A673 (cell line): ENCODE measurements around the gene MESD. TPM values are rescaled to one million over a fixed set of nuclear protein-coding genes. Genes with fewer than 3 reads are reported as not detected.

Experiments used
- BruUV-seq: library from RNA; stranded (reverse); fragments of 400-500 nt; replicated peaks from 2 replicates; lab custom pipeline; 2021; lab: Mats Ljungman, UMichigan
- CTCF ChIA-PET: fragments of 300-600 bp; sonication (Branson Sonifier 250); formaldehyde crosslinking; loops from one replicate; lab custom pipeline; 2022; ENCODE audit warnings: antibody characterized with exemption; lab: Charles Lee
- POLR2A ChIA-PET: fragments of 300-600 bp; sonication (Branson Sonifier 250); formaldehyde crosslinking; loops from one replicate; lab custom pipeline; 2022; ENCODE audit warnings: antibody characterized with exemption; ENCODE audit not compliant: low non-redundant PET; lab: Charles Lee
- DNase-seq: peaks from one replicate; pipeline ENCODE4 v3.0.0-alpha.2; 2015; ENCODE audit warnings: low spot score
- H3K27ac ChIP-seq: fragments of 200-600 bp; sonication (generic); 2 replicates; pipeline ENCODE4 v1.5.1; 2016; ENCODE audit warnings: mixed run types, low read depth, mild to moderate bottlenecking, mixed read lengths, antibody characterized with exemption, low read length; ENCODE audit not compliant: poor library complexity, severe bottlenecking
- H3K27me3 ChIP-seq: fragments of 200-600 bp; sonication (generic); replicated peaks from 2 replicates; pipeline ENCODE4 v1.6.1; 2017; ENCODE audit warnings: mixed run types, low read depth, mild to moderate bottlenecking, mixed read lengths, antibody characterized with exemption, low read length; ENCODE audit not compliant: insufficient read depth, poor library complexity
- H3K36me3 ChIP-seq: fragments of 200-600 bp; sonication (generic); 2 replicates; pipeline ENCODE4 v1.6.1; 2016; ENCODE audit warnings: mixed run types, mild to moderate bottlenecking, mixed read lengths, antibody characterized with exemption, low read length; ENCODE audit not compliant: insufficient read depth, poor library complexity, severe bottlenecking
- H3K4me1 ChIP-seq: fragments of 200-600 bp; sonication (generic); 2 replicates; pipeline ENCODE4 v1.6.1; 2017; ENCODE audit warnings: mixed run types, mild to moderate bottlenecking, mixed read lengths, antibody characterized with exemption, low read length; ENCODE audit not compliant: insufficient read depth, poor library complexity, severe bottlenecking
- H3K4me3 ChIP-seq: fragments of 200-600 bp; sonication (generic); 2 replicates; pipeline ENCODE4 v1.5.1; 2016; ENCODE audit warnings: low read depth, mixed run types, mild to moderate bottlenecking, mixed read lengths, low read length; ENCODE audit not compliant: poor library complexity, severe bottlenecking
- H3K9me3 ChIP-seq: fragments of 200-600 bp; sonication (generic); 2 replicates; pipeline ENCODE4 v1.6.1; 2016; ENCODE audit warnings: mixed run types, low read depth, mild to moderate bottlenecking, mixed read lengths, antibody characterized with exemption, low read length; ENCODE audit not compliant: poor library complexity, severe bottlenecking
- EZH2 ChIP-seq: fragments of 200-600 bp; sonication (generic); IDR thresholded peaks from 2 replicates; pipeline ENCODE4 v1.6.1; 2017; ENCODE audit warnings: borderline replicate concordance, low read depth, mild to moderate bottlenecking, mixed read lengths, antibody characterized with exemption, low read length; ENCODE audit not compliant: poor library complexity, severe bottlenecking
- intact Hi-C: fragments of 100-400 bp; cut with micrococcal nuclease; formaldehyde crosslinking; loops from one replicate; pipeline ENCODE4 v1.10.0; 2022; ENCODE audit not compliant: unreplicated experiment
- total RNA-seq: library from RNA; stranded (reverse); gene quantifications from 2 replicates; pipeline ENCODE4 v1.2.3, GENCODE V29; 2021
- TF ChIP-seq, protein P1 (sequence below): fragments of 300-800, 200-600 bp; sonication (generic); conservative IDR thresholded peaks from 2 replicates; pipeline ENCODE4 v1.5.1; 2017; ENCODE audit warnings: low read depth, mild to moderate bottlenecking, antibody characterized with exemption, low read length, moderate library complexity, mixed read lengths

MESD gene
- total RNA-seq, 1 experiment from 2014 or later = 28.1 TPM

DNA sequence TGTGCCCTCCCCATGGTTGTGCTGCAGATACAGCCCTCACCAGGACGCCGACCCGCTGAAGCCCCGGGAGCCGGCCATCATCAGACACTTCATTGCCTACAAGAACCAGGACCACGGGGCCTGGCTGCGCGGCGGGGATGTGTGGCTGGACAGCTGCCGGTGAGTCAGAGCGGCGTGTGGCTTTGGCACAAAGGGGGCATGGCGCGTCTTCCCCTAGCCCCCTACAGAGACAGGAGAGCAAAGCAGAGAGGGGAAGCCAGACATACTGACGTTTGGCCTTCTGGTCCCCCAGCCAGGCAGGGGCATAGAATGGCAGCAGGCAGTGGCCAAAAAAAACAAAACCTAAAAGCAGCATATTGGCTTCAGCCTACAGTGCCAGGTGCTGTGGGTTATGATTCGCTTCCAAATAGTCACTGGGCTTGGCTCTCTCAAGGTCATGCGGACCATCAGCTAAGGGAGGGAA lies 64.0 kb downstream of the MESD start:
- Histone ChIP-seq H3K36me3 (no peaks in the 10 kb centered on the region), H3K4me3 (no peak overlapping the region), H3K27ac (no peak overlapping the region), H3K4me1 (no peaks in the 10 kb centered on the region), H3K27me3 (no peaks in the 10 kb centered on the region), H3K9me3 (no peaks in the 10 kb centered on the region)
- DNase-seq = no peak
- CTCF ChIA-PET = no interaction called here
- intact Hi-C loops = no loop called here
- no TSS peak for BruUV-seq
- POLR2A ChIA-PET = no interaction called here
- TF ChIP-seq, protein P1, sequence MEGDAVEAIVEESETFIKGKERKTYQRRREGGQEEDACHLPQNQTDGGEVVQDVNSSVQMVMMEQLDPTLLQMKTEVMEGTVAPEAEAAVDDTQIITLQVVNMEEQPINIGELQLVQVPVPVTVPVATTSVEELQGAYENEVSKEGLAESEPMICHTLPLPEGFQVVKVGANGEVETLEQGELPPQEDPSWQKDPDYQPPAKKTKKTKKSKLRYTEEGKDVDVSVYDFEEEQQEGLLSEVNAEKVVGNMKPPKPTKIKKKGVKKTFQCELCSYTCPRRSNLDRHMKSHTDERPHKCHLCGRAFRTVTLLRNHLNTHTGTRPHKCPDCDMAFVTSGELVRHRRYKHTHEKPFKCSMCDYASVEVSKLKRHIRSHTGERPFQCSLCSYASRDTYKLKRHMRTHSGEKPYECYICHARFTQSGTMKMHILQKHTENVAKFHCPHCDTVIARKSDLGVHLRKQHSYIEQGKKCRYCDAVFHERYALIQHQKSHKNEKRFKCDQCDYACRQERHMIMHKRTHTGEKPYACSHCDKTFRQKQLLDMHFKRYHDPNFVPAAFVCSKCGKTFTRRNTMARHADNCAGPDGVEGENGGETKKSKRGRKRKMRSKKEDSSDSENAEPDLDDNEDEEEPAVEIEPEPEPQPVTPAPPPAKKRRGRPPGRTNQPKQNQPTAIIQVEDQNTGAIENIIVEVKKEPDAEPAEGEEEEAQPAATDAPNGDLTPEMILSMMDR = no peak
- no peak for TF ChIP-seq EZH2

DNA sequence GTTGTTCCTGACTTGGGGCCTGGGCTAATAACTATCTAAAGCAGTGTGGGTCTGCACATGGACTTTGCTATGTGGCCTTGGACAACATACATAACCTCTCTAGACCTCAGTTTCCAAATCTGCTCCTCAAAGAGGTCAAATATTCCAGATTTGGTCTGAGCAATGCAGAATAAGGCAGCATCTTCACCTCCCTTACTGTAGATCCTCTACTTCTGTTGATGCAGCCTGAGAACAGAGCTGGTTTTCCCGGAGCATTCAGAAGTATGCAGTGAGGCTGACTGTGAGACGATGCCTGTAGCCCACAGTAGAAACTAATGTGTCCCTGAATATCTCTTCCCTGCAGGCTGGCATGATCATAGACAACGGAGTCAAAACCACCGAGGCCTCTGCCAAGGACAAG lies 65.3 kb downstream of the MESD start:
- H3K4me3 ChIP-seq = no peak overlapping the region
- no peak overlapping the region for H3K27ac ChIP-seq
- no TSS peak for BruUV-seq
- no peak for TF ChIP-seq EZH2
- TF ChIP-seq, protein P1 = no peak
- H3K36me3 ChIP-seq = no peaks in the 10 kb centered on the region
- H3K27me3 ChIP-seq = no peaks in the 10 kb centered on the region
- ChIA-PET CTCF (no interaction called here), POLR2A (no interaction called here)
- no peak for DNase-seq
- no peaks in the 10 kb centered on the region for H3K9me3 ChIP-seq
- intact Hi-C loops = no loop called here
- H3K4me1 ChIP-seq = no peaks in the 10 kb centered on the region

- ChIA-PET POLR2A (no interaction called here), CTCF (no interaction called here)
- DNase-seq = no peak
- no peaks in the 10 kb centered on the region for H3K9me3 ChIP-seq
- no peaks in the 10 kb centered on the region for H3K4me1 ChIP-seq
- TF ChIP-seq EZH2 = no peak
- TF ChIP-seq, protein P1 = no peak
- no TSS peak for BruUV-seq
- H3K27ac ChIP-seq = no peak overlapping the region
- H3K4me3 ChIP-seq = no peak overlapping the region
- H3K36me3 ChIP-seq = no peaks in the 10 kb centered on the region
- H3K27me3 ChIP-seq = no peaks in the 10 kb centered on the region
- intact Hi-C loops = no loop called here
Measured at GRCh38 chr15:80923668-80924067, 66.0 kb downstream of the MESD start.
